HG03039 (cell line): Measurements from ENCODE around the gene IRF2BP2.

Source experiments
- ATAC-seq: cut with Tn5 transposase; IDR thresholded peaks from one replicate; pipeline ENCODE4 v1.9.1; 2021; ENCODE audit warnings: mild to moderate bottlenecking, moderate library complexity; ENCODE audit not compliant: unreplicated experiment

Gene IRF2BP2

GRCh38 chr1:234614081-234614489, 4.1 kb upstream of the IRF2BP2 start:
- no peak for ATAC-seq

GRCh38 chr1:234613128-234613875, 3.3 kb upstream of the IRF2BP2 start:
- ATAC-seq, result no peak

GRCh38 chr1:234612352-234613127, 2.6 kb upstream of the IRF2BP2 start:
- no peak for ATAC-seq

GRCh38 chr1:234611847-234612351, 1.9 kb upstream of the IRF2BP2 start:
- ATAC-seq, result no peak

GRCh38 chr1:234611225-234611846, 1.4 kb upstream of the IRF2BP2 start:
- peak; percentile 11 for ATAC-seq

- ATAC-seq, result peak; percentile 38
Measured at GRCh38 chr1:234610666-234611224, 767 bp upstream of the IRF2BP2 start.

- no peak for ATAC-seq
Measured at GRCh38 chr1:234609691-234610042, 311 bp downstream of the IRF2BP2 start.

GRCh38 chr1:234608911-234609690, 877 bp downstream of the IRF2BP2 start:
- no peak for ATAC-seq

- ATAC-seq, result no peak
Measured at GRCh38 chr1:234608025-234608910, 1.7 kb downstream of the IRF2BP2 start.

- ATAC-seq, result no peak
Measured at GRCh38 chr1:234607109-234608024, 2.6 kb downstream of the IRF2BP2 start.

- ATAC-seq, result no peak
Measured at GRCh38 chr1:234606784-234607108, 3.2 kb downstream of the IRF2BP2 start.

- ATAC-seq, result no peak
Measured at GRCh38 chr1:234605983-234606783, 3.8 kb downstream of the IRF2BP2 start.

GRCh38 chr1:234605399-234605982, 4.5 kb downstream of the IRF2BP2 start:
- ATAC-seq, result no peak

- no peak for ATAC-seq
Measured at GRCh38 chr1:234604495-234605398, 5.2 kb downstream of the IRF2BP2 start.

- ATAC-seq, result no peak
Measured at GRCh38 chr1:234603221-234604204, 6.5 kb downstream of the IRF2BP2 start.
